Liver (tissue), 9 donors: ENCODE data around the gene LSR. TPM values are rescaled to one million over a fixed set of nuclear protein-coding genes. Genes with fewer than 3 reads are reported as not detected.

Source experiments
- DNase-seq: peaks from one replicate; pipeline ENCODE4 v3.0.0-alpha.2; 2017; ENCODE audit warnings: low spot score
- H3K27ac ChIP-seq, 2 donors: one replicate each; pipeline ENCODE4 v1.7.0; 2013; ENCODE audit warnings: inconsistent platforms in 2 of 2, low read length in 2 of 2, control low read depth in 1 of 2, low read depth in 1 of 2, mild to moderate bottlenecking in 1 of 2
- H3K27me3 ChIP-seq, 4 donors: one replicate each; pipeline versions ENCODE4 v1.6.1 to v1.7.0; 2013; ENCODE audit warnings: low read length in 3 of 4, inconsistent platforms in 1 of 4, mild to moderate bottlenecking in 1 of 4, moderate library complexity in 1 of 4; ENCODE audit not compliant: control insufficient read depth in 4 of 4, insufficient read depth in 4 of 4
- H3K36me3 ChIP-seq, 4 donors: one replicate each; pipeline versions ENCODE4 v1.6.1 to v1.7.0; 2013; ENCODE audit warnings: low read length in 3 of 4, mild to moderate bottlenecking in 3 of 4, low read depth in 1 of 4, moderate library complexity in 1 of 4; ENCODE audit not compliant: control insufficient read depth in 4 of 4, insufficient read depth in 3 of 4
- H3K4me1 ChIP-seq, 4 donors: one replicate each; pipeline versions ENCODE4 v1.6.1 to v1.7.0; 2013; ENCODE audit warnings: low read length in 3 of 4, mild to moderate bottlenecking in 3 of 4, moderate library complexity in 1 of 4; ENCODE audit not compliant: control insufficient read depth in 4 of 4, insufficient read depth in 4 of 4
- H3K4me3 ChIP-seq, 3 donors: one replicate each; pipeline versions ENCODE4 v1.6.1 to v1.7.0; 2013; ENCODE audit warnings: low read length in 3 of 3, control low read depth in 1 of 3, low read depth in 1 of 3, mild to moderate bottlenecking in 1 of 3
- H3K9ac ChIP-seq, 2 donors: one replicate each; pipeline ENCODE4 v1.7.0; 2013; ENCODE audit warnings: low read length in 2 of 2, mild to moderate bottlenecking in 2 of 2, moderate library complexity in 2 of 2, control low read depth in 1 of 2, low read depth in 1 of 2
- H3K9me3 ChIP-seq, 4 donors: one replicate each; pipeline versions ENCODE4 v1.6.1 to v1.7.0; 2013; ENCODE audit warnings: low read length in 3 of 4; ENCODE audit not compliant: control insufficient read depth in 4 of 4
- ATF3 ChIP-seq: IDR thresholded peaks from 2 replicates; pipeline ENCODE4 v1.6.1; 2016; ENCODE audit warnings: antibody characterized with exemption
- CTCF ChIP-seq: fragments of 150-350 bp; IDR thresholded peaks from 2 replicates; pipeline ENCODE4 v1.5.1; 2017; ENCODE audit warnings: improper control_type of control experiment, low read depth, low read length; ENCODE audit not compliant: missing input control
- FOXA1 ChIP-seq: IDR thresholded peaks from 2 replicates; pipeline ENCODE4 v1.6.1; 2016; ENCODE audit warnings: antibody characterized with exemption
- GABPA ChIP-seq, 2 donors: IDR thresholded peaks in 1 of 2; conservative IDR thresholded peaks in 1 of 2; 2 replicates each; pipeline ENCODE4 v1.6.1; 2016; ENCODE audit warnings: antibody characterized with exemption in 2 of 2, mild to moderate bottlenecking in 1 of 2, moderate library complexity in 1 of 2
- HNF4A ChIP-seq, 2 donors: conservative IDR thresholded peaks; 2 replicates each; pipeline ENCODE4 v1.6.1; 2016; ENCODE audit warnings: antibody characterized with exemption in 2 of 2, mild to moderate bottlenecking in 2 of 2
- HNF4G ChIP-seq: IDR thresholded peaks from 2 replicates; pipeline ENCODE4 v1.6.1; 2016; ENCODE audit warnings: antibody characterized with exemption
- MAX ChIP-seq: IDR thresholded peaks from 2 replicates; pipeline ENCODE4 v1.6.1; 2016; ENCODE audit warnings: antibody characterized with exemption
- RAD21 ChIP-seq, 2 donors: IDR thresholded peaks; 2 replicates each; pipeline ENCODE4 v1.6.1; 2016; ENCODE audit warnings: antibody characterized with exemption in 2 of 2, mild to moderate bottlenecking in 2 of 2
- RXRA ChIP-seq, 2 donors: IDR thresholded peaks; 2 replicates each; pipeline ENCODE4 v1.6.1; 2017 to 2018; ENCODE audit warnings: antibody characterized with exemption in 2 of 2, mild to moderate bottlenecking in 1 of 2
- SP1 ChIP-seq: IDR thresholded peaks from 2 replicates; pipeline ENCODE4 v1.6.1; 2018; ENCODE audit warnings: antibody characterized with exemption, mild to moderate bottlenecking
- TAF1 ChIP-seq: conservative IDR thresholded peaks from 2 replicates; pipeline ENCODE4 v1.6.1; 2016; ENCODE audit warnings: antibody characterized with exemption, mild to moderate bottlenecking
- YY1 ChIP-seq: IDR thresholded peaks from 2 replicates; pipeline ENCODE4 v1.6.1; 2016; ENCODE audit warnings: antibody characterized with exemption, mild to moderate bottlenecking
- ZBTB33 ChIP-seq: IDR thresholded peaks from 2 replicates; pipeline ENCODE4 v1.6.1; 2016; ENCODE audit warnings: antibody characterized with exemption
- WGBS: extraction: QIAGEN DNeasy Blood & Tissue Kit; methylation state at CpG from one replicate; pipeline ENCODE4 v1.1.7; 2013; 5-methylcytosine and 5-hydroxymethylcytosine counted together
- polyA plus RNA-seq, 2 donors: library from polyadenylated mRNA; stranded (reverse) in 1 of 2; unstranded in 1 of 2; fragments of 200-250 nt in 1 of 2; fragments of >200 nt in 1 of 2; fragmentation: Nextera tagmentation in 1 of 2; extraction: Ambion mirVana in 1 of 2; gene quantifications; one replicate each; pipeline versions ENCODE4 v1.2.1 to v1.2.3, GENCODE V29; 2013 to 2015
- total RNA-seq, 2 donors: library from RNA; depleted of rRNA; stranded (reverse); fragments of >200 nt; gene quantifications; one replicate each; pipeline ENCODE4 v1.2.3, GENCODE V29; 2014
- donor health status: healthy.
- donor health status: healthy.
- donor health status: healthy.
- donor health status: healthy.
- donor health status: healthy.

LSR gene
- total and polyA plus RNA-seq, 4 donors, result 33.7 to 150 (median 48.0) TPM

GRCh38 chr19:35310811-35311465 is 62.1 kb downstream of the LSR start:
- WGBS, result 92% methylated on average over 10 of the region's 10 CpGs
- no peaks in the 10 kb centered on the region for H3K27me3 ChIP-seq
- no peaks in the 10 kb centered on the region for H3K9me3 ChIP-seq
- H3K4me1 ChIP-seq, result peaks cover 0 to 6% (median 2%) of the 10 kb centered on the region in 4 donors
- H3K36me3 ChIP-seq, result no peaks in the 10 kb centered on the region
- TF ChIP-seq GABPA (IDR thresholded peaks at IDR 0.05 in 1 of 2, conservative IDR thresholded peaks at IDR 0.05 in 1 of 2) (no peak), YY1 (no peak), ATF3 (no peak), FOXA1 (no peak), SP1 (no peak), ZBTB33 (no peak)
- DNase-seq, result no peak
- H3K9ac ChIP-seq, result no peak overlapping the region
- no peak overlapping the region for H3K4me3 ChIP-seq
- no peak overlapping the region for H3K27ac ChIP-seq

- H3K36me3 ChIP-seq, result no peaks in the 10 kb centered on the region
- no peak overlapping the region for H3K27ac ChIP-seq
- DNase-seq, result no peak
These were observed 63.3 kb downstream of the LSR start for GRCh38 chr19:35311901-35312665.

More at GRCh38 chr19:35311901-35312665, 63.3 kb downstream of the LSR start:
- H3K4me1 ChIP-seq, result peaks cover 0 to 4% (median under 1%) of the 10 kb centered on the region in 4 donors
- no peak overlapping the region for H3K4me3 ChIP-seq
- 92% methylated on average over 21 of the region's 21 CpGs for whole genome bisulfite sequencing
- no peaks in the 10 kb centered on the region for H3K9me3 ChIP-seq
- TF ChIP-seq HNF4A (conservative IDR thresholded peaks at IDR 0.05) (no peak), CTCF (no peak), RXRA (IDR thresholded peaks at IDR 0.05) (no peak), HNF4G (no peak), ATF3 (no peak), TAF1 (no peak), ZBTB33 (no peak), GABPA (IDR thresholded peaks at IDR 0.05 in 1 of 2, conservative IDR thresholded peaks at IDR 0.05 in 1 of 2) (no peak), MAX (no peak), RAD21 (IDR thresholded peaks at IDR 0.05) (no peak)
- H3K9ac ChIP-seq, result no peak overlapping the region
- H3K27me3 ChIP-seq, result no peaks in the 10 kb centered on the region
